HUES48 (cell line): ENCODE data around the gene ZNF317.
"Not testable (repeated sequence)": the region's sequence is repeated elsewhere in the genome, so short reads cannot be mapped to it uniquely, and the experiment has no call there.

Experiments
- H3K27ac ChIP-seq: one replicate; pipeline ENCODE4 v1.7.0; 2013; ENCODE audit warnings: low read depth, low read length, inconsistent platforms
- H3K27me3 ChIP-seq: 2 replicates; pipeline ENCODE4 v1.6.1; 2013; ENCODE audit warnings: mild to moderate bottlenecking, low read length; ENCODE audit not compliant: control insufficient read depth, insufficient read depth
- H3K36me3 ChIP-seq: 2 replicates; pipeline ENCODE4 v1.6.1; 2013; ENCODE audit warnings: low read length; ENCODE audit not compliant: control insufficient read depth, insufficient read depth
- H3K4me1 ChIP-seq: 2 replicates; pipeline ENCODE4 v1.6.1; 2013; ENCODE audit warnings: mild to moderate bottlenecking, low read length; ENCODE audit not compliant: control insufficient read depth, insufficient read depth
- H3K4me3 ChIP-seq: 2 replicates; pipeline ENCODE4 v1.5.1; 2013; ENCODE audit warnings: mild to moderate bottlenecking, low read depth, low read length
- H3K9ac ChIP-seq: 2 replicates; pipeline ENCODE4 v1.6.1; 2013; ENCODE audit warnings: mild to moderate bottlenecking, low read depth, low read length, moderate library complexity
- H3K9me3 ChIP-seq: 2 replicates; pipeline ENCODE4 v1.6.1; 2013; ENCODE audit warnings: low read length; ENCODE audit not compliant: control insufficient read depth, insufficient read depth

ZNF317 gene

GRCh38 chr19:9171393-9171991 lies 31.3 kb downstream of the ZNF317 start:
- no peak overlapping the region for H3K27ac ChIP-seq
- H3K4me3 ChIP-seq: no peak overlapping the region
- no peaks in the 10 kb centered on the region for H3K36me3 ChIP-seq
- no peaks in the 10 kb centered on the region for H3K4me1 ChIP-seq
- peaks cover 40% of the 10 kb centered on the region for H3K9me3 ChIP-seq
- H3K27me3 ChIP-seq: no peaks in the 10 kb centered on the region
- H3K9ac ChIP-seq: no peak overlapping the region

DNA sequence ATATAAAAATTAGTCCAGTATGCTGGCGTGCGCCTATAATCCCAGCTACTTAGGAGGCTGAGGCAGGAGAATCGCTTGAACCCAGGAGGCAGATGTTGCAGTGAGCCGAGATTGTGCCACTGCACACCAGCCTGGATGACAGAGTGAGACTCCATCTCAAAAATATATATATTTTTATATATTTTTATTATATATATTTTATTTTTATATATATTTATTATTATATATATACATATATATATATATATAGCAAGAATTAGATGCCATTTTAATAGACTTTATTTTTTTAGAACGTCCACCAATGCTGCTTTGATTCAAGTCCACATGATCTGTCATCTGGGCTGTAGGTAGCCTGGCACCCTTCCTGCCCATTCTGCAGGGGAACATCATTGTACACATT lies 35.1 kb downstream of the ZNF317 start:
- Histone ChIP-seq H3K4me1 (no peaks in the 10 kb centered on the region), H3K9me3 (peaks cover 67% of the 10 kb centered on the region), H3K9ac (no peak overlapping the region), H3K27ac (no peak overlapping the region), H3K36me3 (no peaks in the 10 kb centered on the region), H3K27me3 (no peaks in the 10 kb centered on the region), H3K4me3 (no peak overlapping the region)

DNA sequence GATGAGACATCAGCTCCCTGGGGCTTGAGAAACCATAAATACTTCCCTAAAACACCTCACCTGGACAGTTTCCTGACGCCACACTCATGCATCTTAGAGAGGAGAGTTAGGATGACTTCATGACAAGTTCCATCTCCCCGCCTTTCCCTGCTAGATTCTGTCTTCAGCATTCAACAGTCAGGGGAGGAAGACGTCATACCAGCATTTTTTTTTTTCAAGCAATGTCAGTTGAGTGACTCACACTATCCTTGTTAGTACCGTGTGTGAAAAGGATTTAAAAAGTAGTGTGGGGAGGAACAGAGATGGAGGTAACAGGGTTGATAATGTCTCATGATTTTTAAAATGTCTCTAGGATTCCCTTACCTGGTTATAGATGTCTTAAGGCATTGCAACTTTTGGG lies 38.7 kb downstream of the ZNF317 start, which contains the start of gene OR7D2:
Gene OR7D2, plus strand, starts transcription at position 79 of the 400 bp plus-strand sequence. CDS start 6,803 bp downstream, outside the sequence.
- H3K9me3 ChIP-seq: peaks cover 69% of the 10 kb centered on the region
- no peak within 1 kb of the TSS for H3K9ac ChIP-seq
- no peaks in the 10 kb centered on the region for H3K36me3 ChIP-seq
- H3K27me3 ChIP-seq: no peaks in the 10 kb centered on the region
- H3K4me1 ChIP-seq: no peaks in the 10 kb centered on the region
- no peak within 1 kb of the TSS; the same call in 1 of the 2 replicates for H3K4me3 ChIP-seq
- H3K27ac ChIP-seq: no peak within 1 kb of the TSS

DNA sequence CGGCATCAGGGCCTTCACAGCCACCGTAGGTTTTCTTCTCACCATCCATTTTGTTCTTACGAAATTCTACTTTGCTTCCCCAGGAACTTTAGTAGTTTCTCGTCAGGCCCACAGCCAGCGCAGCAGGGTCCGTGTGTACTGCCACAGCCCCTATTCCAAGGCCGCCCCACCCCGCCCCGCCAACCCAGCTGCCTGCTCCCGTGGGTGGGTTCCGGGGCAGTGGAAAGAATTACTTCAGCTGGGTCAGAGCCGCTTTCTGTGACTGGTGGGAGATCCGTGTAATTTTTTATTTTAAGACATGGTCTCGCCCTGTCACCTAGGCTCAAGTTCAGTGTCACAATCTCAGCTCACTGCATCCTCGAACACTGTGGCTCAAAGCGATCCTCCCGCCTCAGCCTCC lies 42.8 kb downstream of the ZNF317 start:
- no peak overlapping the region for H3K9ac ChIP-seq
- H3K9me3 ChIP-seq: peaks cover 69% of the 10 kb centered on the region
- H3K4me1 ChIP-seq: no peaks in the 10 kb centered on the region
- H3K27me3 ChIP-seq: no peaks in the 10 kb centered on the region
- no peaks in the 10 kb centered on the region for H3K36me3 ChIP-seq
- no peak overlapping the region for H3K27ac ChIP-seq
- no peak overlapping the region for H3K4me3 ChIP-seq

- H3K27me3 ChIP-seq: no peaks in the 10 kb centered on the region
- no peak overlapping the region; the same call in 1 of the 2 replicates for H3K4me3 ChIP-seq
- no peaks in the 10 kb centered on the region for H3K4me1 ChIP-seq
- H3K9ac ChIP-seq: no peak overlapping the region
- no peak overlapping the region for H3K27ac ChIP-seq
- H3K9me3 ChIP-seq: peaks cover 77% of the 10 kb centered on the region
- H3K36me3 ChIP-seq: no peaks in the 10 kb centered on the region
Observed at GRCh38 chr19:9187191-9187590, 47.0 kb downstream of the ZNF317 start.

- Histone ChIP-seq H3K4me3 (no peak overlapping the region), H3K4me1 (no peaks in the 10 kb centered on the region), H3K27ac (no peak overlapping the region), H3K27me3 (no peaks in the 10 kb centered on the region), H3K36me3 (no peaks in the 10 kb centered on the region), H3K9ac (no peak overlapping the region), H3K9me3 (peaks cover 85% of the 10 kb centered on the region)
Observed at GRCh38 chr19:9189535-9189934, 49.3 kb downstream of the ZNF317 start.

DNA sequence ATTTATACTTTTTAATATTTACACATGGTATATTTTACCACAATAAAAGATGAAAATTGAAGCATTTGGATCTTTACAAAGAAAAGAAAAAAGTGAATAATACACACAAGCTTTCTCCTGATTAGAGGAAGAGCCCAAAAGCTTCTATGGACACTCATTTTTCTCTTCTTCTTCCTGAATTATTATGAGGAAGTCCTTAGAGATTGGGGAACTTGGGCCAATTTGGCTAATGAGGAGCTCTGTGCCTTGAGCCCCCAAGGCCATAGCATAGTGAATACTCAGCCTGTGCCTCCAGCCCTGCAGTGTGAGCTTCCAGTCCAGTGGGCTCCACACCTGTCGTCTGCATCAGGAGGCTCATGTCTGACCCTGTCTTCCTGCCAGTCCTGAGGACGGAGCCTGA lies 57.8 kb downstream of the ZNF317 start:
- H3K9ac ChIP-seq, H3K27ac ChIP-seq, H3K4me1 ChIP-seq, H3K4me3 ChIP-seq, H3K27me3 ChIP-seq, H3K36me3 ChIP-seq: not testable (repeated sequence)
- H3K9me3 ChIP-seq: peaks cover 65% of the 10 kb centered on the region

- no peak overlapping the region for H3K9ac ChIP-seq
- H3K4me1 ChIP-seq: no peaks in the 10 kb centered on the region
- H3K27ac ChIP-seq: no peak overlapping the region
- peaks cover 77% of the 10 kb centered on the region for H3K9me3 ChIP-seq
- no peaks in the 10 kb centered on the region for H3K27me3 ChIP-seq
- no peak overlapping the region for H3K4me3 ChIP-seq
- no peaks in the 10 kb centered on the region for H3K36me3 ChIP-seq
Observed at GRCh38 chr19:9205501-9206113, 65.4 kb downstream of the ZNF317 start.
